Vagina (tissue), 2 donors: ENCODE results near the gene PTPRD. TPM values are rescaled to one million over a fixed set of nuclear protein-coding genes. Genes with fewer than 3 reads are reported as not detected.

Source experiments
- DNase-seq, 2 donors: peaks; one replicate each; pipeline ENCODE4 v3.0.0-alpha.2; 2017; ENCODE audit errors: extremely low spot score in 2 of 2
- H3K27ac ChIP-seq: fragments of 200-600 bp; sonication (generic); one replicate; pipeline ENCODE4 v1.5.1; 2019
- H3K27me3 ChIP-seq: fragments of 200-600 bp; sonication (generic); one replicate; pipeline ENCODE4 v1.5.1; 2019
- H3K36me3 ChIP-seq, 2 donors: fragments of 200-600 bp; sonication (generic); one replicate each; pipeline ENCODE4 v1.5.1; 2017 to 2019
- H3K4me1 ChIP-seq: fragments of 200-600 bp; sonication (generic); one replicate; pipeline ENCODE4 v1.5.1; 2019
- H3K4me3 ChIP-seq, 2 donors: fragments of 200-600 bp; sonication (generic); 1 replicate in 1 of 2; 2 replicates in 1 of 2; pipeline ENCODE4 v1.5.1; 2016 to 2019
- H3K9me3 ChIP-seq: fragments of 200-600 bp; sonication (generic); one replicate; pipeline ENCODE4 v1.5.1; 2019
- CTCF ChIP-seq, 3 experiments: fragments of 450-650 bp in 2 of 3; fragments of 200-600 bp in 1 of 3; sonication (generic) in 1 of 3; IDR thresholded peaks; one replicate each; pipeline ENCODE4 v1.5.1; 2017 to 2019; ENCODE audit warnings: antibody characterized with exemption in 3 of 3, mild to moderate bottlenecking in 2 of 3, moderate library complexity in 2 of 3
- POLR2A ChIP-seq, 2 donors: fragments of 450-650 bp; IDR thresholded peaks; one replicate each; pipeline ENCODE4 v1.6.1; 2017; ENCODE audit warnings: antibody characterized with exemption in 2 of 2, mild to moderate bottlenecking in 2 of 2, moderate library complexity in 2 of 2
- POLR2AphosphoS5 ChIP-seq, 2 donors: sonication (generic); formaldehyde crosslinking; IDR thresholded peaks; one replicate each; pipeline ENCODE4 v1.9.0; 2017; ENCODE audit warnings: antibody characterized with exemption in 2 of 2, mild to moderate bottlenecking in 2 of 2, low read depth in 1 of 2; ENCODE audit not compliant: insufficient read depth in 1 of 2
- intact Hi-C: fragments of 100-400 bp; cut with DNase I; formaldehyde crosslinking; loops from one replicate; pipeline ENCODE4 v1.15.1; 2023
- total RNA-seq: library from RNA; depleted of rRNA; stranded (reverse); fragments of >200 nt; gene quantifications from one replicate; pipeline ENCODE4 v1.2.3, GENCODE V29; 2016

Gene PTPRD
- total RNA-seq, 1 donor from 2014 or later, result 10.3 TPM

GRCh38 chr9:10443868-10444204, 169.0 kb downstream of the PTPRD start:
- H3K27ac ChIP-seq, result no peak overlapping the region
- H3K9me3 ChIP-seq, result no peaks in the 10 kb centered on the region
- no peaks in the 10 kb centered on the region for H3K36me3 ChIP-seq
- intact Hi-C loops, result no loop called here
- no peak for DNase-seq
- no peak for TF ChIP-seq CTCF (IDR thresholded peaks at IDR 0.05)
- TF ChIP-seq POLR2AphosphoS5 (IDR thresholded peaks at IDR 0.05; ENCODE audit: insufficient read depth in 1 of 2, low read depth in 1 of 2), result no peak
- no peak for TF ChIP-seq POLR2A (IDR thresholded peaks at IDR 0.05)
- H3K4me1 ChIP-seq, result no peaks in the 10 kb centered on the region
- no peaks in the 10 kb centered on the region for H3K27me3 ChIP-seq
- no peak overlapping the region for H3K4me3 ChIP-seq

GRCh38 chr9:10443181-10443867, 169.5 kb downstream of the PTPRD start:
- no peak overlapping the region for H3K27ac ChIP-seq
- no peak for DNase-seq

GRCh38 chr9:10438955-10439354, 173.8 kb downstream of the PTPRD start:
- Histone ChIP-seq H3K36me3 (no peaks in the 10 kb centered on the region), H3K27me3 (no peaks in the 10 kb centered on the region), H3K4me3 (no peak overlapping the region), H3K4me1 (no peaks in the 10 kb centered on the region), H3K27ac (no peak overlapping the region), H3K9me3 (no peaks in the 10 kb centered on the region)
- DNase-seq, result no peak
- no peak for TF ChIP-seq POLR2A (IDR thresholded peaks at IDR 0.05)
- TF ChIP-seq POLR2AphosphoS5 (IDR thresholded peaks at IDR 0.05; ENCODE audit: insufficient read depth in 1 of 2, low read depth in 1 of 2), result no peak
- no peak for TF ChIP-seq CTCF (IDR thresholded peaks at IDR 0.05)
- intact Hi-C loops, result no loop called here

More at GRCh38 chr9:10443181-10443867, 169.5 kb downstream of the PTPRD start:
- H3K9me3 ChIP-seq, result no peaks in the 10 kb centered on the region
- no peak for TF ChIP-seq POLR2A (IDR thresholded peaks at IDR 0.05)
- no peak for TF ChIP-seq CTCF (IDR thresholded peaks at IDR 0.05)
- TF ChIP-seq POLR2AphosphoS5 (IDR thresholded peaks at IDR 0.05; ENCODE audit: insufficient read depth in 1 of 2, low read depth in 1 of 2), result no peak
- no peaks in the 10 kb centered on the region for H3K4me1 ChIP-seq
- intact Hi-C loops, result no loop called here
- no peak overlapping the region for H3K4me3 ChIP-seq
- H3K27me3 ChIP-seq, result no peaks in the 10 kb centered on the region
- H3K36me3 ChIP-seq, result no peaks in the 10 kb centered on the region

- no peak for DNase-seq
- intact Hi-C loops, result no loop called here
- H3K4me1 ChIP-seq, result no peaks in the 10 kb centered on the region
- no peak overlapping the region for H3K4me3 ChIP-seq
- no peaks in the 10 kb centered on the region for H3K36me3 ChIP-seq
- H3K27me3 ChIP-seq, result no peaks in the 10 kb centered on the region
- H3K9me3 ChIP-seq, result no peaks in the 10 kb centered on the region
- no peak overlapping the region for H3K27ac ChIP-seq
- no peak for TF ChIP-seq POLR2AphosphoS5 (IDR thresholded peaks at IDR 0.05; ENCODE audit: insufficient read depth in 1 of 2, low read depth in 1 of 2)
- TF ChIP-seq POLR2A (IDR thresholded peaks at IDR 0.05), result no peak
- no peak for TF ChIP-seq CTCF (IDR thresholded peaks at IDR 0.05)
These were observed 176.0 kb downstream of the PTPRD start for GRCh38 chr9:10436756-10437155.

- no peak for DNase-seq
- Histone ChIP-seq H3K4me1 (no peaks in the 10 kb centered on the region), H3K4me3 (no peak overlapping the region), H3K27ac (no peak overlapping the region), H3K9me3 (no peaks in the 10 kb centered on the region), H3K36me3 (no peaks in the 10 kb centered on the region), H3K27me3 (no peaks in the 10 kb centered on the region)
- TF ChIP-seq CTCF (IDR thresholded peaks at IDR 0.05) (no peak), POLR2A (IDR thresholded peaks at IDR 0.05) (no peak), POLR2AphosphoS5 (IDR thresholded peaks at IDR 0.05; ENCODE audit: insufficient read depth in 1 of 2, low read depth in 1 of 2) (no peak)
- intact Hi-C loops, result no loop called here
These were observed 178.4 kb downstream of the PTPRD start for GRCh38 chr9:10434412-10434811.
